ENCODE data around the gene FNBP1.

FNBP1 gene

GRCh38 chr9:129869585-129870501 is 173.1 kb downstream of the FNBP1 start:
- TF ChIP-seq MYC (IDR thresholded peaks at IDR 0.05; ENCODE audit: low read depth, low read length), result no peak
- no peak for TF ChIP-seq MAX (IDR thresholded peaks at IDR 0.05; ENCODE audit: low read depth, low read length)
- TF ChIP-seq POLR2A (IDR thresholded peaks at IDR 0.05; ENCODE audit: extremely low read depth, insufficient read length), result no peak
- TF ChIP-seq, protein P1, sequence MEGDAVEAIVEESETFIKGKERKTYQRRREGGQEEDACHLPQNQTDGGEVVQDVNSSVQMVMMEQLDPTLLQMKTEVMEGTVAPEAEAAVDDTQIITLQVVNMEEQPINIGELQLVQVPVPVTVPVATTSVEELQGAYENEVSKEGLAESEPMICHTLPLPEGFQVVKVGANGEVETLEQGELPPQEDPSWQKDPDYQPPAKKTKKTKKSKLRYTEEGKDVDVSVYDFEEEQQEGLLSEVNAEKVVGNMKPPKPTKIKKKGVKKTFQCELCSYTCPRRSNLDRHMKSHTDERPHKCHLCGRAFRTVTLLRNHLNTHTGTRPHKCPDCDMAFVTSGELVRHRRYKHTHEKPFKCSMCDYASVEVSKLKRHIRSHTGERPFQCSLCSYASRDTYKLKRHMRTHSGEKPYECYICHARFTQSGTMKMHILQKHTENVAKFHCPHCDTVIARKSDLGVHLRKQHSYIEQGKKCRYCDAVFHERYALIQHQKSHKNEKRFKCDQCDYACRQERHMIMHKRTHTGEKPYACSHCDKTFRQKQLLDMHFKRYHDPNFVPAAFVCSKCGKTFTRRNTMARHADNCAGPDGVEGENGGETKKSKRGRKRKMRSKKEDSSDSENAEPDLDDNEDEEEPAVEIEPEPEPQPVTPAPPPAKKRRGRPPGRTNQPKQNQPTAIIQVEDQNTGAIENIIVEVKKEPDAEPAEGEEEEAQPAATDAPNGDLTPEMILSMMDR (IDR thresholded peaks at IDR 0.05; ENCODE audit: low read depth, low read length), result no peak
- H3K4me3 ChIP-seq (ENCODE audit: low read depth, low read length), result no peak overlapping the region
- no peak for DNase-seq (ENCODE audit: low read depth)

GRCh38 chr9:129868872-129869486 is 174.0 kb downstream of the FNBP1 start:
- H3K4me3 ChIP-seq (ENCODE audit: low read depth, low read length), result no peak overlapping the region
- TF ChIP-seq, protein P1 (IDR thresholded peaks at IDR 0.05; ENCODE audit: low read depth, low read length), result no peak
- no peak for TF ChIP-seq MAX (IDR thresholded peaks at IDR 0.05; ENCODE audit: low read depth, low read length)
- no peak for TF ChIP-seq MYC (IDR thresholded peaks at IDR 0.05; ENCODE audit: low read depth, low read length)
- no peak for TF ChIP-seq POLR2A (IDR thresholded peaks at IDR 0.05; ENCODE audit: extremely low read depth, insufficient read length)
- DNase-seq (ENCODE audit: low read depth), result no peak

DNA sequence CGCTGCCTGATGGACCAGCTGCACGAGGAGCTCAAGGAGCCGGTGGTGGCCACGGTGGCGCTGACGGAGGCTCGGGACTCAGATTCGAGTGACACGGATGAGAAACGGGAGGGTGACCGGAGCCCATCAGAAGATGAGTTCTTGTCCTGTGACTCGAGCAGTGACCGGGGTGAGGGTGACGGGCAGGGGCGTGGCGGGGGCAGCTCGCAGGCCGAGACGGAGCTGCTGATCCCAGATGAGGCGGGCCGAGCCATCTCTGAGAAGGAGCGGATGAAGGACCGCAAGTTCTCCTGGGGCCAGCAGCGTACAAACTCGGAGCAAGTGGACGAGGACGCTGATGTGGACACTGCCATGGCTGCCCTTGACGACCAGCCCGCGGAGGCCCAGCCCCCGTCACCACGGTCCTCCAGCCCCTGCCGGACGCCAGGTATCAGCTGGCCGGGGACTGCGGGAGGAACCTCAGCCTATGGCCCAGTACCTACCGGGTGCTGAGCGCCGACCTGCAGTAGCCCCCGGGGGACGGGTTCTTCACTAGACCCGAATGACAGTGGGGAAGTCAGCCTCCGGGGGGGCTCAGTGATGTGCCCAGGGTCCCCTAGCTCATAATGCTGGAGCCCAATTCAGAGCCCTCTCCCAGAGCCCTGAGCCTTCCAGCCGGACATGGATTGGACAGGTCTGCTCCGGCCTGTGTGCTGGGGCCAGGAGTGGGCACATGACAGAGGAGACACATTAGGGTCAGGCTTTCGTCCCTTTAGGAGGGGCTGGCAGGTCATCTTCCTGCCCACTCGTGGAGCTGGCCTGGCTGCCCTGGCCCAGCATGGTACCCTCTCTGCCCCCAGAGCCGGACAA is 174.7 kb downstream of the FNBP1 start:
- TF ChIP-seq, protein P1 (IDR thresholded peaks at IDR 0.05; ENCODE audit: low read depth, low read length), result no peak
- DNase-seq (ENCODE audit: low read depth), result no peak
- H3K4me3 ChIP-seq (ENCODE audit: low read depth, low read length), result no peak overlapping the region

DNA sequence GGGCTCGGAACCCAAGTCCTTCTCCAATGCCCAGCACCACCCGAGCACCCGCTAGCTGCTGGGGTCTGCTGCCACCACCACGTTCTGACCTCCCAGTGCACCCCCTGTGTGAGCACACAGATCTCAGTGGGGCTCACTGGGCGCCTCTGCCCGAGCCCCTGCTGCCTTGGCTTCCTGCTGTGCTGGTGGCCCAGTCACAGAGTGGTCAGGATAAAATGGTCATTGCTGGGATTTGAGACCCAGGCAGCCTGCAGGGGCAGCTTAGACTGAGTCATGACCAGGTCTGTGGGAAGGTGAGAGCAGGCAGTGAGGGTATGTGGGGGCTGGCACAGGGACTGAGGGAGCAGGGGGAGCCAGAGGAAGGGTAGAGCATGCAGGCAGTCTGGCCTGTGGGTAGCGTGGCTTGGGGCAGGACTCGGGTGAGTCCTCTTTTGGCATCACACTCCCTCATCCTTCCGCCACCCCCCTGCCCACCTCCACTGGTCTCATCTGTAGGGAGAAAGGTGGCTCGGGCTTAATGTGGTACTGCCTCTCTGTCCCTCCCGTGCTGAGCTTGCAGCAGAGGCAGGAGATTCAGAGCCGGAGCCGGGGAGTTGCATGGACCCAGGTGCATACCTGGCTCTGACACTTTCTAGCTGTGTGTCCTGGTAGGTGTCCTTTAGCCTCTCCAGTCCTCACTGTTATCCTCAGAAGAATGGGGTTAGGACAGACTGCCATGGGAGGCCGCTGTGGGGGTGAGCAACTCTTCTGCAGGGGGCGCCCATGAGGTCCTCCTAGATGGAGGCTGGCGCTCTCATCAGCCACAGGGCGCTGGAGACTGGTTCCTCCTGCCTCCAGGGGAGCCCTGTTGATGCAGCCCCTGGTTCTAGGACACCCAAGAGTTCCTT is 175.6 kb downstream of the FNBP1 start:
- H3K4me3 ChIP-seq (ENCODE audit: low read depth, low read length), result no peak overlapping the region
- TF ChIP-seq MYC (IDR thresholded peaks at IDR 0.05; ENCODE audit: low read depth, low read length) (no peak), MAX (IDR thresholded peaks at IDR 0.05; ENCODE audit: low read depth, low read length) (no peak)
- TF ChIP-seq, protein P1 (IDR thresholded peaks at IDR 0.05; ENCODE audit: low read depth, low read length), result peak; percentile 19
- peak; percentile 34 for DNase-seq (ENCODE audit: low read depth)

GRCh38 chr9:129866394-129867135 is 176.4 kb downstream of the FNBP1 start:
- TF ChIP-seq MAX (IDR thresholded peaks at IDR 0.05; ENCODE audit: low read depth, low read length), result no peak
- no peak overlapping the region for H3K4me3 ChIP-seq (ENCODE audit: low read depth, low read length)
- no peak for DNase-seq (ENCODE audit: low read depth)
